Activated CD4-positive, alpha-beta T cell treated with anti-CD3 and anti-CD28 coated beads for 48 hours (primary cell): ENCODE results near the gene SLX9.

Source experiments
- DNase-seq: peaks from one replicate; pipeline ENCODE4 v3.0.0-alpha.2; 2020

SLX9 gene

GRCh38 chr21:44994047-44994694 lies 54.3 kb downstream of the SLX9 start:
- no peak for DNase-seq

GRCh38 chr21:44994695-44995342 lies 55.0 kb downstream of the SLX9 start:
- DNase-seq: no peak

- no peak for DNase-seq
Observed at GRCh38 chr21:44995343-44995941, 55.6 kb downstream of the SLX9 start.

GRCh38 chr21:44996096-44996495 lies 56.3 kb downstream of the SLX9 start:
- no peak for DNase-seq

- DNase-seq: no peak
Observed at GRCh38 chr21:44996501-44996921, 56.7 kb downstream of the SLX9 start.

GRCh38 chr21:44996983-44997936 lies 57.4 kb downstream of the SLX9 start:
- no peak for DNase-seq

GRCh38 chr21:44998086-44998620 lies 58.3 kb downstream of the SLX9 start:
- no peak for DNase-seq

- DNase-seq: no peak
Observed at GRCh38 chr21:44998621-44999427, 59.0 kb downstream of the SLX9 start.

GRCh38 chr21:44999428-44999971 lies 59.7 kb downstream of the SLX9 start:
- no peak for DNase-seq

- no peak for DNase-seq
Observed at GRCh38 chr21:44999972-45000636, 60.3 kb downstream of the SLX9 start.

GRCh38 chr21:45000637-45001133 lies 60.9 kb downstream of the SLX9 start:
- no peak for DNase-seq

GRCh38 chr21:45001134-45002095 lies 61.6 kb downstream of the SLX9 start:
- no peak for DNase-seq

- DNase-seq: no peak
Observed at GRCh38 chr21:45002381-45003204, 62.8 kb downstream of the SLX9 start.

- DNase-seq: no peak
Observed at GRCh38 chr21:45003331-45004058, 63.7 kb downstream of the SLX9 start.

- DNase-seq: no peak
Observed at GRCh38 chr21:45004059-45004422, 64.2 kb downstream of the SLX9 start.

- peak; percentile 60 for DNase-seq
Observed at GRCh38 chr21:45004481-45005247, 64.8 kb downstream of the SLX9 start.

- DNase-seq: no peak
Observed at GRCh38 chr21:45006536-45007095, 66.8 kb downstream of the SLX9 start.
